ENCODE results near the gene SMYD3. TPM values are rescaled to one million over a fixed set of nuclear protein-coding genes. Genes with fewer than 3 reads are reported as not detected.

SMYD3 gene
- polyA plus RNA-seq, 2 of the 4 experiments (the other 2 are of a cell fraction) = 18.2 to 35.2 TPM

DNA sequence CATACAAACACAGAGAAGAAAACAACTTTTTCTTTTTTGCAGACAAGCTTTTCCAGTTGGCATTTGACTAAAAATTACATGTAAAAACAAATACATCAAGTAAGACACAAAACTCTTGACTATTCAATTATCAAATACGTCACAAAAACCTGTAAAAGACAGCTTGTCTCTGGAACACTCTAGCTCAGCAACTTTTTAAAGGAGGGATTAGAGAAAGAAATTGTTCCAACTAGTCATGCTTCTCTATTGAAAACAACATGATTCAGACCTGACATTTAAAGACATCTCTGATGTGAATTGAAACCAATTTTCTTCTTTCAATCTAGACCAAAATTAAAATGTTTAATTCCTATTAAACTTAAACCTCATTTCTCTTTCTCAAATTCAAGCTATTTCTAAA is 30.3 kb downstream of the SMYD3 start (continued):
- TF ChIP-seq ELK1 (IDR thresholded peaks at IDR 0.05; ENCODE audit: low read depth, low read length) (no peak), POLR2AphosphoS2 (conservative IDR thresholded peaks at IDR 0.05; ENCODE audit: low read length) (no peak), TFCP2L1 (CRISPR knock-in tag; IDR thresholded peaks at IDR 0.05) (no peak), HMGXB4 (CRISPR knock-in tag; IDR thresholded peaks at IDR 0.05; ENCODE audit: borderline replicate concordance) (no peak)
- TF ChIP-seq, protein P1, sequence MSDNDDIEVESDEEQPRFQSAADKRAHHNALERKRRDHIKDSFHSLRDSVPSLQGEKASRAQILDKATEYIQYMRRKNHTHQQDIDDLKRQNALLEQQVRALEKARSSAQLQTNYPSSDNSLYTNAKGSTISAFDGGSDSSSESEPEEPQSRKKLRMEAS (IDR thresholded peaks at IDR 0.05) = no peak

DNA sequence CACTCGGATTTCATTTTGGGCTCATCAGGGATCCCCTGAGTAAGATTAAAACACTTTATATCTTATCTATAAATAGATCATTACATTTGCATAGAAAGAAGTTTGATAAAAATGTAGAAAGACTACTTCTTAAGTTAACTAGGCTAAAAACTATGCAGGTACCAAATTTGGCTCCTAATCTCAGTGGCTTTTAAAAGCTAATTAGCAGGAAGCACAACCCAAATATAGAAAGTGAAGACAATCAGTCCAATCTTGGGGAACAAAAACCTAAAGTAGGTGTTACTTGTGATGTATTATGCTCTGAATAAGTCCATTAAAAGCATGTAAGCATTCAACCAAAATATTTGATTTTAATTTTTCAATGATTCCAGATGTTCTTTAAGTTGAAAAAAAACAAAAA is 35.4 kb downstream of the SMYD3 start:
- Histone ChIP-seq H3K9me3 (no peaks in the 10 kb centered on the region), H3K4me2 (no peak overlapping the region), H3K4me1 (no peaks in the 10 kb centered on the region), H3K4me3 (no peak overlapping the region), H3K27ac (no peak overlapping the region)
- no peak for TF ChIP-seq ZNF302 (CRISPR knock-in tag; IDR thresholded peaks at IDR 0.05)
- TF ChIP-seq CHD2 (IDR thresholded peaks at IDR 0.05; ENCODE audit: low read length, partially characterized antibody) = no peak
- no peak for TF ChIP-seq KDM1A (IDR thresholded peaks at IDR 0.05; ENCODE audit: low read depth)
- TF ChIP-seq GATA3 (IDR thresholded peaks at IDR 0.05; ENCODE audit: borderline replicate concordance) = no peak
- TF ChIP-seq HOXA7 (CRISPR knock-in tag; IDR thresholded peaks at IDR 0.05) = no peak
- no peak for TF ChIP-seq FOXS1 (CRISPR knock-in tag; IDR thresholded peaks at IDR 0.05)
- TF ChIP-seq RAD21 (conservative IDR thresholded peaks at IDR 0.05 in 1 of 2, IDR thresholded peaks at IDR 0.05 in 1 of 2) = no peak
- no peak for TF ChIP-seq HOXB5 (CRISPR knock-in tag; IDR thresholded peaks at IDR 0.05)
- no peak for TF ChIP-seq ESRRA (IDR thresholded peaks at IDR 0.05; ENCODE audit: borderline replicate concordance, low read length)
- no peak for TF ChIP-seq SREBF2 (IDR thresholded peaks at IDR 0.05)
- no peak for TF ChIP-seq NFE2L2 (conservative IDR thresholded peaks at IDR 0.05; ENCODE audit: low read length)
- no peak for TF ChIP-seq FOSB (CRISPR knock-in tag; IDR thresholded peaks at IDR 0.05)
- TF ChIP-seq TFCP2L1 (CRISPR knock-in tag; IDR thresholded peaks at IDR 0.05) = no peak
- no peak for TF ChIP-seq SMC3 (IDR thresholded peaks at IDR 0.05)
- TF ChIP-seq CEBPB (IDR thresholded peaks at IDR 0.05) = no peak
- TF ChIP-seq, protein P2, sequence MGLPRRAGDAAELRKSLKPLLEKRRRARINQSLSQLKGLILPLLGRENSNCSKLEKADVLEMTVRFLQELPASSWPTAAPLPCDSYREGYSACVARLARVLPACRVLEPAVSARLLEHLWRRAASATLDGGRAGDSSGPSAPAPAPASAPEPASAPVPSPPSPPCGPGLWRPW (IDR thresholded peaks at IDR 0.05) = no peak
- TF ChIP-seq, protein P3, sequence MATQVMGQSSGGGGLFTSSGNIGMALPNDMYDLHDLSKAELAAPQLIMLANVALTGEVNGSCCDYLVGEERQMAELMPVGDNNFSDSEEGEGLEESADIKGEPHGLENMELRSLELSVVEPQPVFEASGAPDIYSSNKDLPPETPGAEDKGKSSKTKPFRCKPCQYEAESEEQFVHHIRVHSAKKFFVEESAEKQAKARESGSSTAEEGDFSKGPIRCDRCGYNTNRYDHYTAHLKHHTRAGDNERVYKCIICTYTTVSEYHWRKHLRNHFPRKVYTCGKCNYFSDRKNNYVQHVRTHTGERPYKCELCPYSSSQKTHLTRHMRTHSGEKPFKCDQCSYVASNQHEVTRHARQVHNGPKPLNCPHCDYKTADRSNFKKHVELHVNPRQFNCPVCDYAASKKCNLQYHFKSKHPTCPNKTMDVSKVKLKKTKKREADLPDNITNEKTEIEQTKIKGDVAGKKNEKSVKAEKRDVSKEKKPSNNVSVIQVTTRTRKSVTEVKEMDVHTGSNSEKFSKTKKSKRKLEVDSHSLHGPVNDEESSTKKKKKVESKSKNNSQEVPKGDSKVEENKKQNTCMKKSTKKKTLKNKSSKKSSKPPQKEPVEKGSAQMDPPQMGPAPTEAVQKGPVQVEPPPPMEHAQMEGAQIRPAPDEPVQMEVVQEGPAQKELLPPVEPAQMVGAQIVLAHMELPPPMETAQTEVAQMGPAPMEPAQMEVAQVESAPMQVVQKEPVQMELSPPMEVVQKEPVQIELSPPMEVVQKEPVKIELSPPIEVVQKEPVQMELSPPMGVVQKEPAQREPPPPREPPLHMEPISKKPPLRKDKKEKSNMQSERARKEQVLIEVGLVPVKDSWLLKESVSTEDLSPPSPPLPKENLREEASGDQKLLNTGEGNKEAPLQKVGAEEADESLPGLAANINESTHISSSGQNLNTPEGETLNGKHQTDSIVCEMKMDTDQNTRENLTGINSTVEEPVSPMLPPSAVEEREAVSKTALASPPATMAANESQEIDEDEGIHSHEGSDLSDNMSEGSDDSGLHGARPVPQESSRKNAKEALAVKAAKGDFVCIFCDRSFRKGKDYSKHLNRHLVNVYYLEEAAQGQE (IDR thresholded peaks at IDR 0.05) = no peak
- POLR2A ChIA-PET = no interaction called here
- no peak for DNase-seq (ENCODE audit: low read depth in 1 of 2, low spot score in 1 of 2)
- no peak for FAIRE-seq
- ATAC-seq = no peak
- WGBS (ENCODE audit: missing lambda C conversion rate) = 86% methylated on average over 1 of the region's 1 CpG
- CTCF ChIA-PET = no interaction called here
